Measurements from ENCODE around the gene OR52R1. TPM values are rescaled to one million over a fixed set of nuclear protein-coding genes. Genes with fewer than 3 reads are reported as not detected.

The OR52R1 gene
- total RNA-seq, 1 donor from 2014 or later, result not detected

- Mint-ChIP-seq H3K27ac (no peak overlapping the region), H3K36me3 (no peaks in the 10 kb centered on the region), H3K27me3 (ENCODE audit: insufficient read depth, low read depth) (no peaks in the 10 kb centered on the region), H3K4me1 (peaks cover 3% of the 10 kb centered on the region), H3K9me3 (no peaks in the 10 kb centered on the region), H3K4me3 (no peak overlapping the region)
- Histone ChIP-seq H2AFZ (replicated peaks) (no peak overlapping the region), H3K4me1 (no peaks in the 10 kb centered on the region), H3K4me2 (no peak overlapping the region), H3K27me3 (no peaks in the 10 kb centered on the region), H3K36me3 (no peaks in the 10 kb centered on the region), H4K20me1 (ENCODE audit: low read depth) (no peaks in the 10 kb centered on the region), H3F3A (ENCODE audit: low read depth) (no peaks in the 10 kb centered on the region), H3K9me3 (ENCODE audit: low read depth) (no peaks in the 10 kb centered on the region), H3K4me3 (no peak overlapping the region), H3K79me2 (ENCODE audit: low read depth) (no peaks in the 10 kb centered on the region), H3K9ac (no peak overlapping the region), H3K27ac (no peak overlapping the region)
- TF ChIP-seq EZH2 (IDR thresholded peaks at IDR 0.05) (no peak), EZH2phosphoT487 (IDR thresholded peaks at IDR 0.05) (no peak), CTCF (IDR thresholded peaks at IDR 0.05) (no peak)
- DNase-seq (ENCODE audit: low spot score), result no peak
Observed at GRCh38 chr11:4797206-4797605, 7.0 kb downstream of the OR52R1 start.

GRCh38 chr11:4782454-4782853 is 21.7 kb downstream of the OR52R1 start:
- DNase-seq (ENCODE audit: low spot score), result no peak
- Histone ChIP-seq H3K4me3 (no peak overlapping the region), H3K4me1 (no peaks in the 10 kb centered on the region), H4K20me1 (ENCODE audit: low read depth) (no peaks in the 10 kb centered on the region), H3K27me3 (no peaks in the 10 kb centered on the region), H3K9me3 (ENCODE audit: low read depth) (no peaks in the 10 kb centered on the region), H3K36me3 (no peaks in the 10 kb centered on the region), H3K9ac (no peak overlapping the region), H2AFZ (replicated peaks) (no peak overlapping the region), H3K4me2 (no peak overlapping the region), H3K27ac (no peak overlapping the region), H3F3A (ENCODE audit: low read depth) (no peaks in the 10 kb centered on the region), H3K79me2 (ENCODE audit: low read depth) (no peaks in the 10 kb centered on the region)
- no peak overlapping the region for H3K4me3 Mint-ChIP-seq
- TF ChIP-seq EZH2 (IDR thresholded peaks at IDR 0.05), result no peak
- no peak for TF ChIP-seq CTCF (IDR thresholded peaks at IDR 0.05)
- no peak for TF ChIP-seq EZH2phosphoT487 (IDR thresholded peaks at IDR 0.05)
- peaks cover 12% of the 10 kb centered on the region for H3K9me3 Mint-ChIP-seq
- H3K4me1 Mint-ChIP-seq, result no peaks in the 10 kb centered on the region
- H3K27ac Mint-ChIP-seq, result no peak overlapping the region
- H3K36me3 Mint-ChIP-seq, result no peaks in the 10 kb centered on the region
- no peaks in the 10 kb centered on the region for H3K27me3 Mint-ChIP-seq (ENCODE audit: insufficient read depth, low read depth)

GRCh38 chr11:4769838-4770237 is 34.3 kb downstream of the OR52R1 start, which contains the start of gene OR51F1:
TSS of gene OR51F1 (minus strand) at chr11:4769938. CDS start at chr11:4769938, 0 bp downstream.
- Mint-ChIP-seq H3K27me3 (ENCODE audit: insufficient read depth, low read depth) (peaks cover 2% of the 10 kb centered on the region), H3K4me3 (no peak within 1 kb of the TSS), H3K36me3 (no peaks in the 10 kb centered on the region), H3K9me3 (no peaks in the 10 kb centered on the region), H3K4me1 (no peaks in the 10 kb centered on the region), H3K27ac (no peak within 1 kb of the TSS)
- Histone ChIP-seq H4K20me1 (ENCODE audit: low read depth) (no peaks in the 10 kb centered on the region), H3K9me3 (ENCODE audit: low read depth) (no peaks in the 10 kb centered on the region), H3K27ac (no peak within 1 kb of the TSS), H3F3A (ENCODE audit: low read depth) (no peaks in the 10 kb centered on the region), H3K79me2 (ENCODE audit: low read depth) (no peaks in the 10 kb centered on the region), H3K9ac (no peak within 1 kb of the TSS), H2AFZ (replicated peaks) (no peak within 1 kb of the TSS), H3K27me3 (no peaks in the 10 kb centered on the region), H3K36me3 (no peaks in the 10 kb centered on the region), H3K4me2 (no peak within 1 kb of the TSS), H3K4me1 (no peaks in the 10 kb centered on the region), H3K4me3 (no peak within 1 kb of the TSS)
- DNase-seq (ENCODE audit: low spot score), result no peak
- no peak for TF ChIP-seq CTCF (IDR thresholded peaks at IDR 0.05)
- no peak for TF ChIP-seq EZH2 (IDR thresholded peaks at IDR 0.05)
- no peak for TF ChIP-seq EZH2phosphoT487 (IDR thresholded peaks at IDR 0.05)

All from neural progenitor cell (in vitro differentiated cells).